ENCODE measurements around the gene CALHM6.
A peak's percentile ranks its signal among the peaks of the same experiment; 100 is the strongest.
"Not testable (repeated sequence)": the region's sequence is repeated elsewhere in the genome, so short reads cannot be mapped to it uniquely, and the experiment has no call there.

Gene CALHM6

DNA sequence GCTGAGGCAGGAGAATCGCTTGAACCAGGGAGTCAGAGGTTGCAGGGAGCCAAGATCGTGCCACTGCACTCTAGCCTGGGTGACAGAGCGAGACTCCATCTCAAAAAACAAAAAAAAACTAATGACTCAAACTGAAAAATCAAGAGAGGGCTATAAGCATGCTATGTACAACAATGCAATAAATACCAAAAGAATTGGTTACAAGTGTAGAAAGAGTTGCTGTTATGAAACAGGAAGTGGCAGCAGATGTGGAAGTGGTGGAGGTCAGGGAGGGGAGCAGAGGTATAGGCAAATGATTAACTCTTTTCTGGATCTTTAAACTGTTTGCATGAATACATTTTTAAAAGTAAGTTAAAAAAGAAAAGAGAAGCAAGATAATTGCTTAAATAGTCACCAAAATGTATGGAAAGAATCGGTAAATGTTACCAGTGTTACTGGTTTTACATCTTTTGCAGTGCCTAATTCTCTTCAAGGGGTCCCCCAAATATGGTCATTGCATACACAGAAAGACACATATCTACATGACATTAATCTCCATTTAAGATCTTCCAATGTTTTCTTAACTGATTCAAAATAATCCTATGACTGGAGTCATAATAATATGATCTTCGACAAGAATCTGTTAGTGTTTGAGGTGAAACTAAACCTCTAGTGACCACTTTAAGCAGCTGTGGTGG is 15.0 kb downstream of the CALHM6 start:
- no peak for DNase-seq (ENCODE audit: low read depth)

DNA sequence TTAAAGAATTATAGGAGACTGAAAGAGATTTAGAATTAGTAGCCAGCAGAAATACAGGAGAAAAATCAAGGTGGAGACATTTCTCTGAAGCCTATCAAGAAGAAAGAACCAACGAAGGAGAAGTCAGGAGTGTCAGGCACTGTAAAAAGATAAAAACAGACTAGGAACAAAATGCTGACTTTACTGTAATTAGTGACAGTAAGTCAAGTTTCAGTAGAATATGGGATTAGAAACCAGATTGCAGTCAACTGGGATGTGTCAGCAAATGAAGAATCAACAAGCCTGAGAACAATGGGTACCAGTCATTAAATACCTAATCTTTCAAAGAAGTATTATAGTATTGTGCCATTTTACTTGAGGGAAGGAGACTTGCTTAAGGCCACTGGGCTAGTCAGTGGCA is 21.6 kb downstream of the CALHM6 start:
- no peak for DNase-seq (ENCODE audit: low read depth)

DNA sequence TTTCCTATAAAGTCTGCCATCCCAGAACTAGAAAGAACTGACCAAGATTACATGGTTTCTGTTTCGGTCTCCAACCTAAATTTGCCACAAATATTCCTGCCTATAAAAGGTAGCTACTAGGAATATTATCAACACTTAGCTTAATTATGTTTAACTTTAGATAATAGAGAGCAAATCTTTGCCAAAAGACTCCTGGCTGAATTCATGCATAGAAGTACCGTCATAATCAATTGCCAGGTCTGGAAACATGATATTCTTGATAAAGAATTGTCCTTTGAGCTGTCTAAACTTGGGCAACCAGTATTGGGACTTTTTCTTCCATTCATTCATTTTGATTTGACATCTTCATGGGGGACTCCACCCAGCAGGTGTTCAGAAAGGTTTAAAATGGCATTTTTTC is 22.4 kb downstream of the CALHM6 start:
- no peak for DNase-seq (ENCODE audit: low read depth)

DNA sequence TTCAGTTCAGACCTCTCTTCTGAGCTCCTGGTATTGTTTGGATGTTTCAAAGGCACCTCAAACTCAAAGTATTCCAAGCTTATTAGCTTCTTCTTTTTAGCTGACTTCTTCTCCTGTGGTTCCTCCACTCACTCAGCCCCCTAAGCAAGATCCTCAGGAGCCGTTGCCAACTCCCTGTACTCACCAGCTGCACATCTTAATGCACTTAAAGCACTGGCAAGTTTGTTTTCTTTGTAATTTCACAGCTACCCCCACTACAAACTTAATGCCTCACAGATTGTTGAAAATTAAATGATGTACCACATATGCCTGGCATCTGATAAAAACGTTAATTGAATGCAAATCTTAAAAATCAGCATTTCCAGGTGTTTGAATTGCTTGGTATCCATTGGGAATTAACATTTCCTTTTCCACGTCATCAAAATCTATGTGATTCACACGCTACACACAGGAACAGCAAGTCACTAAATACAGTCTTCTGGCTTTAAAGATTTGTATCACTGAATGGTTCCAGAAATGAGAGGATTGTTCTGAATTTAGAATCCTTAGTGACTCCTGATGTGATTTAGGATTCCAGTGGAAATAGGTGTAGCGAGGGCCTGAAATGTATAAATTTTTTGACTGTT is 24.5 kb downstream of the CALHM6 start:
- DNase-seq (ENCODE audit: low read depth): no peak

DNA sequence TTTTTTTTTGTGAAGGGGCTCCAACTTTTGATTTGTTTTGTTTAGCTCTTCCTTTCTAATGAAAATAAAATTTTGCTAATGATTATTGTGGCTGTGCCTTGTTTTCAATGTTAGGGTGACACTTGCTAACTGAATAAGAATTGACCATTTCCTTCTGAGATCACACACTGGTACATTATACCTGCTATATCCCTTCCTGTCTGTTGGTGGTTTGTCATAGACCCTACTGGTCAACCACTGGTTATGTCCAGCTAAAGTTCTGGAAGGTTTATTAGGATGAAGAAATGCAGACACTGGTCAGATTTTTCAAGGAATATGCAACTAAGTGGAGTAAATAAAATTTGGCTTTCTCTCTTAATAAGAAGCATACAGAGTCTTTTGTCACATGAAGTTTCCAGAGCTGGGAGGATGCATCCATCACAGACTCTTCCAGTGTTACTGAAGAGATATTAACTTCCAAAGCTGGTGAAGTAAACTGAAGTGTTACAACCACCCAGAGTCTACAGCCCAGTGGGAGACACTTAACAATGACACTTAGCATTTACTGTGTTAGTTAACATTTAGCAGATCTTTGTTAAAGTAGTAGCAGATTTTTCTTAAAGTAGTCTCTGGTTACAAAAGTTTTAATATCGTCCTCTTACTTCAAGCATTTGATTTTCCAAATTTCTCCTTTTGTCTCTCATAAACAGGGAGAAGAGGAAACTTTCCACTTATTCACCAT is 30.6 kb downstream of the CALHM6 start:
- no peak for DNase-seq (ENCODE audit: low read depth)

DNA sequence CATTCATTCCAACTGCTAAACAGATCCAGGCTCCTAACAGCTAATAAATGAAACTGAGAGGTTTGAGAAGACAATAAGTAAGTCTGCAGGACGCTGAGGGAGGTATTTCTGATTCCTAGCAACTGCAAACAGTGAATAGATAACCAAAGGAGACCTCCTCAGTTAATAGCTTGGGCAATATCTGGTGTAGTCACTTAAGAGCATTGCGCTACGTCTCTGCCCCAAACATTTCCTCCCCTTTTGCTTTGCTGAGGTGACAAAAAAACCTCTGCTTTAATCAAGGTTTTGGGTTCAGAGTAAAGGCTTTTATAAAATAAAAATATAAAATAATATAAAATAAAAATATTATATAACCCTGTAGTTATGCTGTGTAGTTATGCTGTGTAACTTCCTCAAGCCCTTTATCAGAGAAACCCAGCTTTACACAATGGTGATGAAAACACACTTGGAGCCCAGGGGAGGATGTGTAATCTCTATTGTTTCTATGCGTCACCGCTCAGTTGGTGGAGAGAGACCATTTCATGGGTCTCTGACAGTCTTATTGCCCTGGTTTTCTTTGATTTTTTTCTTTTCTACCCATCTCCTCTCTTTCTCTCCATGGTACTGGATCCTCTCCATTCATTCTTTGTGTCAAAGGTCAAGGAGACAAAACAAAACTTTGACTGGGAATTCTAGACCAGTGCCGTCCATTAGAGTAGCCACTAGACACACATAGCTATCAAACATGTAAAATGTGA is 31.3 kb downstream of the CALHM6 start:
- DNase-seq (ENCODE audit: low read depth): no peak

DNA sequence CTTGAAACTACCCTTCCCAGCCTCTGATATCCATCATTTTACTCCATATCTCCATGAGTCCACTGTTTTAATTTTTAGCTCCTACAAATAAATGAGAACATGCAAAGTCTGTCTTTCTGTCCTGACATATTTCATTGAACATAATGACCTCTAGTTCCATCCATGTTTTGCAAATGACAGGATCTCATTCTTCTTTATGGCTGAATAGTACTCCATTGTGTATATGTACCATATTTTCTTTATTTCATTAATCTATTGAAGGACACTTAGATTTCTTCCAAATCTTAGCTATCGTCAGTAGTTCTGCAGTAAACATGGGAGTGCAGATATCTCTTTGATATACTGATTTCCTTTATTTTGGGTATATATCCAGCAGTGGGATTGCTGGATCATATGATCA is 34.0 kb downstream of the CALHM6 start:
- not testable (repeated sequence) for DNase-seq (ENCODE audit: low read depth)

DNA sequence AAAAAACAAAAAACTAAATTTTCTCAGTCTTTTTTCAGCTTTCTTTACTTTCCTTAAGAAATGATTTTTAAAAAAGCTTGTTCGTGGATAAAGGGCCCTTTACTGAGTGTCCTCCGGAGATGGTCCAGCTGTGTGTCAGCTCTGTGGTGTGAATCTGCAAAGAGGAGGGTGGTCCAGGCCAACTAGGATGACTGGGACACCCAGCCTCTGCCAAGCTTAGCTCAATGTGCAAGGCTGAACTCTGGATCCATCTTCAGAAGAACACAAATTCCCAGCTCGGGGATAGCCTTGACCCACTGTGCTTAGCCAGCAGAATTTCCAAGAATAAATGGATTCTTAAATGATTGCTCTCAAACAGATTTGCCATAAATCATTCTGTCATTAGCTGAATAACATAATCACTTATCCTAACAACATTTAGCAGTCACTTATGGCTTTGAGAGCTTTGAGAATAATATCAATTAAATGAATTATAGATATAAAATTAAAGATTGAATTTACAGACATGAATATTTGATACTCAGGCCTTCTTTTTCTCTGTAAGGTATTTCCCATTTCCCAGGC is 36.0 kb downstream of the CALHM6 start:
- DNase-seq (ENCODE audit: low read depth): no peak

DNA sequence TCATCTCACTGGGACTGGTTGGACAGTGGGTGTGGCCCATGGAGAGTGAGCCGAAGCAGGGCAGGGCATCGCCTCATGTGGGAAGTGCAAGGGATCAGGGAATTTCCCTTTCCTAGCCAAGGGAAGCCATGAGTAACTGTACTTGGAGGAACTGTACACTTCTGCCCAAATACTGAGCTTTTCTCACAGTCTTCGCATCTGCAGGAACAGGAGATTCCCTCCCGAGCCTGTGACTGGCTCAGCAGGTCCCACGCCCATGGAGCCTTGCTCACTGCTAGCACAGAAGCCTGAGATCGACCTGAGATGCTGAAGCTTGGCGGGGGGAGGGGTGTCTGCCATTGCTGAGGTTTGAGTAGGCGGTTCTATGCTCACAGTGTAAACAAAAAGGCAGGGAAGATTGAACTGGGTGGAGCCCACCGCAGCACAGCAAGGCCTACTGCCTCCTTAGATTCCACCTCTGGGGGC is 39.8 kb downstream of the CALHM6 start:
- no peak for DNase-seq (ENCODE audit: low read depth)

DNA sequence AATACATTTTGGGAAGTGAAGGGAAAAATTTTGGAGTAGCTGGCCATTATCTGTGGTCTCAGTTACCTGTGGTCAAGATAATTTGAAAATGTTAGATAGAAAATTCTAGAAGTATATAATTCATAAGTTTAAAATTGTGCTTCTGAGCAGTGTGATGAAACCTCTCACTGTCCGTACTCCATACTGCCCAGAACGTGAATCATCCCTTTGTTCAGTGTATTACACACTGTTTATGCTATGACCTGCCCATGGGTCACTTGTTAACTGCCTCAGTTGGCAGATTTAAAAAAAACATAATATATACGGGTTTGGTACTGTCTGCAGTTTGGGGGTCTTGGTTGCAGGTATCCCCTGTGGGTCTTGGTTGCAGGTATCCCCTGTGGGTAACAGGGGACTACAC is 46.1 kb downstream of the CALHM6 start:
- peak; percentile 27 for DNase-seq (ENCODE audit: low read depth)

DNA sequence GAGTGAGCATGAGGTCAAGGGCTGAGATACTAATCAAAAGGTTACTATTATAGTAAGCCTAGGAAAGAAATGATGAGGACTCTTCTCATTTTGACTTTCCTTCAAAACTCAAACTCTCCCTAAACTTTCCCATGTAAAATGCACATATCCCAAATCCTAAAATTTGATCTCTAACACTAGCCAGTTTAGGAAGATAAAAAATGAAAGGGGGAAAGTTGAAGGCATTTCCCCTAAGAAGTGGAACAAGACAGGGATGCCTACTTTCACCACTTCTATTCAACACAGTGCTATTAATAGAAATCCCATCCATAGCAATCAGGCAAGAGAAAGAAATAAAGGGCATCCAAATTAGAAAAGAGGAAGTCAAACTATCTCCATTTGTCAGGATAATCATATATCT is 47.4 kb downstream of the CALHM6 start:
- no peak for DNase-seq (ENCODE audit: low read depth)

DNA sequence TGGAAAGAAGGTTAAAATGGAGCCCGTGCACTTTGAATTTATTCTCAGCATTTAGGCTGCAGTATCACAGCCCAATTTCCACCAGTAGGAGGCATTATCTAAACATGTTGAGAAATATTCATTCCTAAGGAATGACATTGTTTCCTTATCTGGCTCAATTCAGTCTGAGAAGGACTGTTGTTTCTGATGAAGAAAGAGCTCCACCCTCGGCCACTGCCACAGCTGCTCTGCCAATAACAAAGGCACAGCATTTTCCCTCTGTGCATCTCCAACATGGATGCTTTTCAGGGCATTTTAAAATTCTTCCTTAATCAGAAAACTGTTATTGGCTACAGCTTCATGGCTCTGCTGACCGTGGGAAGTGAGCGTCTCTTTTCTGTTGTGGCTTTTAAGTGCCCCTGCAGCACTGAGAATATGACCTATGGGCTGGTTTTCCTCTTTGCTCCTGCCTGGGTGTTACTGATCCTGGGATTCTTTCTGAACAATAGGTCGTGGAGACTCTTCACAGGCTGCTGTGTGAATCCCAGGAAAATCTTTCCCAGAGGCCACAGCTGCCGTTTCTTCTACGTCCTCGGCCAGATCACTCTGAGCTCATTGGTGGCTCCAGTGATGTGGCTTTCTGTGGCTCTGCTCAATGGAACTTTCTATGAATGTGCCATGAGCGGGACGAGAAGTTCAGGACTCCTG is 50.4 kb downstream of the CALHM6 start, which contains the start of gene CALHM5:
Gene CALHM5, plus strand, starts transcription at position 216 of the 687 bp plus-strand sequence. Its CDS starts 58 bp downstream, at position 274.
- DNase-seq (ENCODE audit: low read depth): peak; percentile 67

DNA sequence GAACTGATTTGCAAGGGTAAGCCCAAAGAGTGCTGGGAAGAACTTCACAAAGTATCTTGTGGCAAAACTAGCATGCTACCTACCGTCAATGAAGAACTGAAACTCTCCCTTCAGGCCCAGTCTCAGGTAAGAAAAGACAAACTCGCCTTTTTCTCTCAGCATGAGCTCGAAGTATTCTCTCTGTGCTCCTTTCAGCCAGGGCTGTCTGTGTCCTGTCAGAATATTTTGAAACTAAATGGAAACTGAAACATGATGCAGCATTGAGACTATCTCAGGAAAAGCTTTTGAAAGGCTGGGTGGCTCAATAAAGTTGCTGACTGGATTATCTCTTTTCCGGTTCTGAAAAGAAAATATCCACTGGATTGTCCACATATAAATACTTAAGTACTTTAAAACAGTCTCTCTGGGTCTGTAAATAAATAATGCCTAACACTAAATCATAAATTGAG is 51.0 kb downstream of the CALHM6 start:
- DNase-seq (ENCODE audit: low read depth): no peak

DNA sequence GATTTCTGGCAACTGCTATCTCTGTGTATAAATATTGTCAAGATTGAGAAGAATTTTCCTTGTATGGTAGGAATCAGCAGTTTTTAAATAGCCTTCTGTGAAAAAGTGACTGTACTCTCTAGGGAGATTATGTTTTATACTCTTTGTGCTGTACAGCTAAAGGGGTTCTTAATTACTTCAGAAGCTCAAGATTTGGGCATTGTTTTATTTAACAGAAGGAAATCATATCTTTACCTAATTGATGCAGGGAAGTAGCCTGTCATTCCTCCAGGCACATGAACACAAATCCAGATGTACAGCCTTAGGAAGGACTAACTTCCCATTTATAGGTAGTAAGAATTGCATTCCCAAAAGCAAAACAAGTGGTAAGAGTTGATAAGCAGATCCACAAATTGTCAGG is 51.6 kb downstream of the CALHM6 start:
- no peak for DNase-seq (ENCODE audit: low read depth)
